Osteoblast (primary cell): ENCODE measurements around the gene FAM193A. TPM values are rescaled to one million over a fixed set of nuclear protein-coding genes. Genes with fewer than 3 reads are reported as not detected.

ENCODE experiments used
- DNase-seq: peaks from one replicate; pipeline ENCODE4 v3.0.0; 2011; ENCODE audit warnings: low spot score, mixed read lengths; ENCODE audit not compliant: insufficient read length; ENCODE audit errors: missing footprints
- H2AFZ ChIP-seq: 2 replicates; pipeline ENCODE4 v1.6.0; 2011; ENCODE audit warnings: mild to moderate bottlenecking, low read length
- H3K27ac ChIP-seq: 2 replicates; pipeline ENCODE4 v1.5.1; 2011; ENCODE audit warnings: mild to moderate bottlenecking, low read depth, low read length, moderate library complexity
- H3K27me3 ChIP-seq: 2 replicates; pipeline ENCODE4 v1.6.0; 2012; ENCODE audit warnings: mild to moderate bottlenecking, control low read depth, inconsistent platforms, low read length, moderate library complexity; ENCODE audit not compliant: insufficient read depth
- H3K36me3 ChIP-seq: 2 replicates; pipeline ENCODE4 v1.5.1; 2011; ENCODE audit warnings: mild to moderate bottlenecking, low read length, control low read depth, moderate library complexity; ENCODE audit not compliant: insufficient read depth
- H3K4me1 ChIP-seq: 2 replicates; pipeline ENCODE4 v1.5.1; 2011; ENCODE audit warnings: mild to moderate bottlenecking, low read length, control low read depth, moderate library complexity; ENCODE audit not compliant: insufficient read depth
- H3K4me2 ChIP-seq: 2 replicates; pipeline ENCODE4 v1.6.0; 2011; ENCODE audit warnings: mild to moderate bottlenecking, low read length; ENCODE audit not compliant: insufficient read depth
- H3K4me3 ChIP-seq: fragments of 200-600 bp; sonication (generic); 3 replicates; pipeline ENCODE4 v1.5.1; 2012; ENCODE audit warnings: mild to moderate bottlenecking, low read length, inconsistent platforms; ENCODE audit not compliant: insufficient read depth
- H3K79me2 ChIP-seq: 2 replicates; pipeline ENCODE4 v1.6.0; 2012; ENCODE audit warnings: mild to moderate bottlenecking, low read length, control low read depth, inconsistent platforms; ENCODE audit not compliant: insufficient read depth
- H3K9me3 ChIP-seq: 2 replicates; pipeline ENCODE4 v1.5.1; 2011; ENCODE audit warnings: low read depth, low read length, control low read depth
- H4K20me1 ChIP-seq: 2 replicates; pipeline ENCODE4 v1.6.0; 2012; ENCODE audit warnings: mild to moderate bottlenecking, low read length, control low read depth; ENCODE audit not compliant: insufficient read depth
- CTCF ChIP-seq: IDR thresholded peaks from 2 replicates; pipeline ENCODE4 v1.5.1; 2011; ENCODE audit warnings: mild to moderate bottlenecking, low read depth, low read length, moderate library complexity; ENCODE audit errors: extremely low read depth
- total RNA-seq: library from RNA; depleted of rRNA; stranded (reverse); fragments of >200 nt; gene quantifications from 2 replicates; pipeline ENCODE4 v1.2.3, GENCODE V29; 2012

Gene FAM193A
- total RNA-seq, 1 donor = 23.2 TPM

GRCh38 chr4:2694691-2695090 is 158.2 kb downstream of the FAM193A start:
- Histone ChIP-seq H4K20me1 (peaks cover 9% of the 10 kb centered on the region), H3K4me2 (no peak overlapping the region), H3K79me2 (peaks cover 7% of the 10 kb centered on the region), H3K4me1 (no peaks in the 10 kb centered on the region), H2AFZ (no peak overlapping the region), H3K9me3 (no peaks in the 10 kb centered on the region), H3K36me3 (peaks cover 89% of the 10 kb centered on the region), H3K4me3 (no peak overlapping the region), H3K27ac (no peak overlapping the region), H3K27me3 (no peaks in the 10 kb centered on the region)
- DNase-seq = no peak
- no peak for TF ChIP-seq CTCF

- DNase-seq = no peak
- no peak overlapping the region for H3K4me3 ChIP-seq
- H2AFZ ChIP-seq = no peak overlapping the region
- peaks cover 91% of the 10 kb centered on the region for H3K36me3 ChIP-seq
- peaks cover 9% of the 10 kb centered on the region for H4K20me1 ChIP-seq
- TF ChIP-seq CTCF = no peak
- H3K27ac ChIP-seq = no peak overlapping the region
- no peaks in the 10 kb centered on the region for H3K27me3 ChIP-seq
- H3K4me1 ChIP-seq = no peaks in the 10 kb centered on the region
- no peak overlapping the region for H3K4me2 ChIP-seq
- no peaks in the 10 kb centered on the region for H3K9me3 ChIP-seq
- peaks cover 4% of the 10 kb centered on the region for H3K79me2 ChIP-seq
Measured at GRCh38 chr4:2695346-2696060, 159.1 kb downstream of the FAM193A start.

- TF ChIP-seq CTCF = no peak
- peaks cover 91% of the 10 kb centered on the region for H3K36me3 ChIP-seq
Measured at GRCh38 chr4:2696423-2696822, 160.0 kb downstream of the FAM193A start.

GRCh38 chr4:2697995-2698414 is 161.6 kb downstream of the FAM193A start:
- H3K4me3 ChIP-seq = no peak overlapping the region

More at GRCh38 chr4:2696423-2696822, 160.0 kb downstream of the FAM193A start:
- Histone ChIP-seq H3K27me3 (no peaks in the 10 kb centered on the region), H3K4me2 (no peak overlapping the region), H2AFZ (no peak overlapping the region), H3K27ac (no peak overlapping the region), H3K4me3 (no peak overlapping the region), H3K4me1 (no peaks in the 10 kb centered on the region), H3K9me3 (no peaks in the 10 kb centered on the region), H4K20me1 (peaks cover 9% of the 10 kb centered on the region), H3K79me2 (peaks cover 2% of the 10 kb centered on the region)
- no peak for DNase-seq

More at GRCh38 chr4:2697995-2698414, 161.6 kb downstream of the FAM193A start:
- Histone ChIP-seq H3K79me2 (peaks cover 4% of the 10 kb centered on the region), H3K27me3 (no peaks in the 10 kb centered on the region), H3K9me3 (no peaks in the 10 kb centered on the region), H3K4me2 (no peak overlapping the region), H3K36me3 (peaks cover 94% of the 10 kb centered on the region), H3K27ac (no peak overlapping the region), H3K4me1 (no peaks in the 10 kb centered on the region), H4K20me1 (peaks cover 9% of the 10 kb centered on the region), H2AFZ (no peak overlapping the region)
- TF ChIP-seq CTCF = no peak
- no peak for DNase-seq
